Measurements from ENCODE around the gene SLC35C1. TPM values are rescaled to one million over a fixed set of nuclear protein-coding genes. Genes with fewer than 3 reads are reported as not detected.

Gene SLC35C1
- total RNA-seq, 2 donors from 2014 or later = 14.1 to 20.6 TPM

GRCh38 chr11:45843158-45843924 is 38.4 kb downstream of the SLC35C1 start:
- H3K4me3 ChIP-seq = peak overlapping the region in 1 of 2 donors; percentile 8
- H3K27ac ChIP-seq = peak overlapping the region; percentile 69 to 78
- H3K4me1 ChIP-seq (replicated peaks) = peaks cover 4% of the 10 kb centered on the region
- peak; percentile 95 for DNase-seq (ENCODE audit: low spot score)
- H3K9me3 ChIP-seq = no peaks in the 10 kb centered on the region
- TF ChIP-seq, protein P1, sequence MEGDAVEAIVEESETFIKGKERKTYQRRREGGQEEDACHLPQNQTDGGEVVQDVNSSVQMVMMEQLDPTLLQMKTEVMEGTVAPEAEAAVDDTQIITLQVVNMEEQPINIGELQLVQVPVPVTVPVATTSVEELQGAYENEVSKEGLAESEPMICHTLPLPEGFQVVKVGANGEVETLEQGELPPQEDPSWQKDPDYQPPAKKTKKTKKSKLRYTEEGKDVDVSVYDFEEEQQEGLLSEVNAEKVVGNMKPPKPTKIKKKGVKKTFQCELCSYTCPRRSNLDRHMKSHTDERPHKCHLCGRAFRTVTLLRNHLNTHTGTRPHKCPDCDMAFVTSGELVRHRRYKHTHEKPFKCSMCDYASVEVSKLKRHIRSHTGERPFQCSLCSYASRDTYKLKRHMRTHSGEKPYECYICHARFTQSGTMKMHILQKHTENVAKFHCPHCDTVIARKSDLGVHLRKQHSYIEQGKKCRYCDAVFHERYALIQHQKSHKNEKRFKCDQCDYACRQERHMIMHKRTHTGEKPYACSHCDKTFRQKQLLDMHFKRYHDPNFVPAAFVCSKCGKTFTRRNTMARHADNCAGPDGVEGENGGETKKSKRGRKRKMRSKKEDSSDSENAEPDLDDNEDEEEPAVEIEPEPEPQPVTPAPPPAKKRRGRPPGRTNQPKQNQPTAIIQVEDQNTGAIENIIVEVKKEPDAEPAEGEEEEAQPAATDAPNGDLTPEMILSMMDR (IDR thresholded peaks at IDR 0.05) = peak; percentile 88 to 98 (median 96)
- peak; percentile 93 for TF ChIP-seq POLR2AphosphoS5 (IDR thresholded peaks at IDR 0.05)
- TF ChIP-seq POLR2A (IDR thresholded peaks at IDR 0.05) = peak; percentile 40
- H3K36me3 ChIP-seq = no peaks in the 10 kb centered on the region
- intact Hi-C loops (cut with DNase I) = no loop called here
- WGBS = 4% methylated on average over 22 of the region's 22 CpGs
- no peaks in the 10 kb centered on the region for H3K27me3 ChIP-seq (replicated peaks; ENCODE audit: insufficient read depth)

DNA sequence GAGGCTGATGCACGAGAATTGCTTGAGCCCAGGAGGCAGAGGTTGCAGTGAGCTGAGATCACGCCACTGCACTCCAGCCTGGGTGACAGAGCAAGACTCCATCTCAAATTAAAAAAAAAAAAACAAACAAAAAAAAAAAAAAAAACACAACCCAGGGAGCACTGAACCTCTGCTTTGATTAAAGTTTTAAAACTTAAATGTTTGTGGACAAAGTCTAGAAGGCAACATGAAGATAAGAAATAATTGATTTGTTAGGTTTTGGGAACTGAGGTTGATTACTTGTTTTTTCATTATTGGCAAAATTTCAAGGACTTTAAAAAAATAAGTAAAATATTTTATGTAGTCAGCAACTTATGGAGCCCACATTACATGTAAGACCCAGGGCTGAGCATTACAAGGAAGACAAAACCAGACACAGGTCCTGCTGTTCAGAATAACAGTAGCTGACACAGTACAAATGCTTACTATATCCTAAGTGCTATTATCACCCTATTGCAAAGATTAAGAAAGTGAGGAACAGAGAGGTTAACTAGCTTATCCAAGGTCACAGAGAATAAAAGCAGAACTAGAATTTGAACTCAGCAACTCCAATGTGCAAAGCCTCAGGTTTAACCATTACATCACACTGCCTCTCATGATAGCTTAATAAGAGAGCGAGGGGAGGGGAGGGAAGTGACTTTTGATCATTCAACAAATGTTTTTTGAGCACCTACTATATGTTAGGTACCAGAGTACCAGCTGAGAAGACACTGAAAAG is 40.1 kb downstream of the SLC35C1 start:
- WGBS = 69% methylated on average over 3 of the region's 3 CpGs
- intact Hi-C loops (cut with DNase I) = loop anchor here (5.0 kb wide), 2 partner anchors 38 to 72 kb away; partner anchors contain the start of genes PEX16 and SLC35C1

GRCh38 chr11:45846174-45846675 is 41.3 kb downstream of the SLC35C1 start:
- H3K36me3 ChIP-seq = no peaks in the 10 kb centered on the region
- intact Hi-C loops (cut with DNase I) = loop anchor here (5.0 kb wide), 2 partner anchors 39 to 71 kb away; partner anchors contain the start of genes PEX16 and SLC35C1
- H3K9me3 ChIP-seq = no peaks in the 10 kb centered on the region
- no peaks in the 10 kb centered on the region for H3K27me3 ChIP-seq (replicated peaks; ENCODE audit: insufficient read depth)
- peak overlapping the region; percentile 88 to 95 for H3K27ac ChIP-seq
- no peak for DNase-seq (ENCODE audit: low spot score)
- no peak overlapping the region for H3K4me3 ChIP-seq
- 89% methylated on average over 4 of the region's 4 CpGs for WGBS
- peaks cover 11% of the 10 kb centered on the region for H3K4me1 ChIP-seq (replicated peaks)
- TF ChIP-seq POLR2AphosphoS5 (IDR thresholded peaks at IDR 0.05) (no peak), POLR2A (IDR thresholded peaks at IDR 0.05) (no peak)
- TF ChIP-seq, protein P1 (IDR thresholded peaks at IDR 0.05) = no peak

More for the DNA sequence above, 40.1 kb downstream of the SLC35C1 start:
- peaks cover 4% of the 10 kb centered on the region for H3K4me1 ChIP-seq (replicated peaks)
- no peaks in the 10 kb centered on the region for H3K9me3 ChIP-seq
- H3K4me3 ChIP-seq = no peak overlapping the region
- no peaks in the 10 kb centered on the region for H3K36me3 ChIP-seq
- no peak overlapping the region for H3K27ac ChIP-seq
- TF ChIP-seq POLR2AphosphoS5 (IDR thresholded peaks at IDR 0.05) (no peak), POLR2A (IDR thresholded peaks at IDR 0.05) (no peak)
- TF ChIP-seq, protein P1 (IDR thresholded peaks at IDR 0.05) = no peak
- DNase-seq (ENCODE audit: low spot score) = no peak
- H3K27me3 ChIP-seq (replicated peaks; ENCODE audit: insufficient read depth) = no peaks in the 10 kb centered on the region

DNA sequence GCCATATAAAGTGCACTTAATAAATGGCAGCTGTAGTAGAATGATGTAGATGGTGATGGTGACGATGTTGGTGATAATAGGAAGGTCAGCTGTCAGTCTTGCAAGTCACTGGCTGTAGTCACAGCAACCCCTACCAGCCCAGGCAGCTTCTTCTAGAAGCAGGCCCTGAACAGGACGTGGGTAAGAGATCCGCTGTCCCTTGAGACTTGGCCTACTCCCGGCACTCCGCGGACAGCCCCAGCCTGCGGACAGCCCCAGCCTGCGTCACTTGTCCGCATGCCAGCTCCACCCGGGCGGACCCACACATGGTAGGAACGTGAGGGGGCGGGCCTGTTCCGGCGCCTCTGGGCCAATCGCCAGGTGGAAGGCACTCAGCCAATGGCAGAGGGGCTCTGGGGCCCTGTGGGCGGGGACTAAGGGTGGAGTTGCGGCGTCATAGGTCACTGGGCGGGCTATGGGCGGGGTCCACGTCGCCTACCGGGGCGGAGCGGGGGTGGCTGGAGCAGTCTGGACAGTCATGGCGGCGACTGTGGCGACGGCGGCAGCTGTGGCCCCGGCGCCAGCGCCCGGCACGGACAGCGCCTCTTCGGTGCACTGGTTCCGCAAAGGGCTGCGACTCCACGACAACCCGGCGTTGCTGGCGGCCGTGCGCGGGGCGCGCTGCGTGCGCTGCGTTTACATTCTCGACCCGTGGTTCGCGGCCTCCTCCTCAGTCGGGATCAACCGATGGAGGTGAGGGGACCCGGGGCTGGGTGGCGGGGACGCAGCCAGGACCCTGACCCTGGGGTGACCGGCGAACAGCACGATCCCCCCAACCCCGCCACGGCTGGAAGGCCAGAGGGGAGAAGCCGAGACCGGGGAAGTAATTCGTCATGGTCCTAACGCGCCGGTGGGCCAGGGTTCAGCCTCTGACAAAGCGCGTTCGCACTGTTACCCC is 42.3 kb downstream of the SLC35C1 start, which contains the start of gene CRY2:
CRY2 (plus strand) TSS at position 502 of the 937 bp plus-strand sequence; CDS start at position 518, 16 bp downstream.
- TF ChIP-seq POLR2A (IDR thresholded peaks at IDR 0.05) (peak; percentile 99), POLR2AphosphoS5 (IDR thresholded peaks at IDR 0.05) (peak; percentile 98)
- TF ChIP-seq, protein P1 (IDR thresholded peaks at IDR 0.05) = peak in 2 of 4 experiments; percentile 28 to 29
- DNase-seq (ENCODE audit: low spot score) = peak; percentile 99
- intact Hi-C loops (cut with DNase I) = loop anchor here (5.0 kb wide), 2 partner anchors 40 to 70 kb away; partner anchors contain the start of genes PEX16 and SLC35C1
- Histone ChIP-seq H3K9me3 (no peaks in the 10 kb centered on the region), H3K36me3 (no peaks in the 10 kb centered on the region), H3K27ac (peak within 1 kb of the TSS; percentile 88 to 95), H3K4me3 (peak within 1 kb of the TSS; percentile 78 to 92), H3K27me3 (replicated peaks; ENCODE audit: insufficient read depth) (no peaks in the 10 kb centered on the region), H3K4me1 (replicated peaks) (peaks cover 11% of the 10 kb centered on the region)
- under 1% methylated on average over 52 of the region's 75 CpGs for WGBS
